Activated T-cell treated with anti-CD3 and anti-CD28 coated beads, Interleukin-2, amount 50 U/mL, for 4 hours (primary cell): Measurements from ENCODE around the gene WDR27. TPM values are rescaled to one million over a fixed set of nuclear protein-coding genes. Genes with fewer than 3 reads are reported as not detected.
A peak's percentile ranks its signal among the peaks of the same experiment; 100 is the strongest.

ENCODE experiments used
- ATAC-seq, 2 donors: fragments of 200-7000 bp; cut with Tn5 transposase; one replicate each; pipeline ENCODE4 v1.10.0; 2021
- DNase-seq: peaks from one replicate; pipeline ENCODE4 v3.0.0-alpha.2; 2020
- H3K27me3 Mint-ChIP-seq: one replicate; pipeline ENCODE4 v1.8.0; 2021; ENCODE audit warnings: low read depth, mixed read lengths
- H3K36me3 Mint-ChIP-seq: one replicate; pipeline ENCODE4 v1.8.0; 2022; ENCODE audit warnings: mixed read lengths; ENCODE audit not compliant: insufficient read depth
- H3K4me1 Mint-ChIP-seq: one replicate; pipeline ENCODE4 v1.8.0; 2021; ENCODE audit warnings: low read depth, mixed read lengths
- H3K4me3 Mint-ChIP-seq: one replicate; pipeline ENCODE4 v1.8.0; 2021; ENCODE audit warnings: mild to moderate bottlenecking, moderate library complexity, mixed read lengths
- H3K9me3 Mint-ChIP-seq: one replicate; pipeline ENCODE4 v1.8.0; 2021; ENCODE audit warnings: mixed read lengths
- total RNA-seq, 3 donors: library from RNA; stranded (reverse); gene quantifications; one replicate each; pipeline ENCODE4 v1.2.1, GENCODE V29; 2021

Gene WDR27
- total RNA-seq, 3 donors from 2014 or later = 11.9 to 14.4 (median 13.4) TPM

- Mint-ChIP-seq H3K36me3 (peaks cover 8% of the 10 kb centered on the region), H3K4me1 (peaks cover under 1% of the 10 kb centered on the region), H3K4me3 (no peak overlapping the region), H3K27me3 (no peaks in the 10 kb centered on the region), H3K9me3 (no peaks in the 10 kb centered on the region)
- no peak for ATAC-seq
- no peak for DNase-seq
Observed at GRCh38 chr6:169573883-169574282, 127.9 kb downstream of the WDR27 start.

- Mint-ChIP-seq H3K36me3 (peaks cover 8% of the 10 kb centered on the region), H3K27me3 (no peaks in the 10 kb centered on the region), H3K4me1 (peaks cover 11% of the 10 kb centered on the region), H3K9me3 (no peaks in the 10 kb centered on the region), H3K4me3 (no peak overlapping the region)
- DNase-seq = no peak
- ATAC-seq = no peak
Observed at GRCh38 chr6:169571123-169571962, 130.5 kb downstream of the WDR27 start.

- Mint-ChIP-seq H3K27me3 (no peaks in the 10 kb centered on the region), H3K9me3 (no peaks in the 10 kb centered on the region), H3K4me3 (no peak overlapping the region), H3K4me1 (peaks cover 11% of the 10 kb centered on the region), H3K36me3 (peaks cover 8% of the 10 kb centered on the region)
- ATAC-seq (peak; percentile 41 to 48), DNase-seq (no peak)
Observed at GRCh38 chr6:169568314-169569087, 133.3 kb downstream of the WDR27 start.

GRCh38 chr6:169567819-169568218 lies 134.0 kb downstream of the WDR27 start:
- Mint-ChIP-seq H3K4me1 (peaks cover 11% of the 10 kb centered on the region), H3K9me3 (no peaks in the 10 kb centered on the region), H3K4me3 (no peak overlapping the region), H3K27me3 (no peaks in the 10 kb centered on the region), H3K36me3 (peaks cover 8% of the 10 kb centered on the region)
- no peak for DNase-seq
- ATAC-seq = no peak

- DNase-seq (no peak), ATAC-seq (no peak)
- H3K36me3 Mint-ChIP-seq = peaks cover 13% of the 10 kb centered on the region
- no peaks in the 10 kb centered on the region for H3K9me3 Mint-ChIP-seq
- peaks cover 11% of the 10 kb centered on the region for H3K4me1 Mint-ChIP-seq
- no peak overlapping the region for H3K4me3 Mint-ChIP-seq
- H3K27me3 Mint-ChIP-seq = no peaks in the 10 kb centered on the region
Observed at GRCh38 chr6:169566961-169567750, 134.7 kb downstream of the WDR27 start.

- DNase-seq (no peak), ATAC-seq (no peak)
- Mint-ChIP-seq H3K9me3 (peaks cover 2% of the 10 kb centered on the region), H3K27me3 (no peaks in the 10 kb centered on the region), H3K4me3 (no peak overlapping the region), H3K36me3 (peaks cover 17% of the 10 kb centered on the region), H3K4me1 (peaks cover 11% of the 10 kb centered on the region)
Observed at GRCh38 chr6:169566319-169566718, 135.5 kb downstream of the WDR27 start.

- H3K9me3 Mint-ChIP-seq = peaks cover 6% of the 10 kb centered on the region
- H3K4me1 Mint-ChIP-seq = peaks cover 11% of the 10 kb centered on the region
- H3K36me3 Mint-ChIP-seq = peaks cover 27% of the 10 kb centered on the region
- ATAC-seq (no peak), DNase-seq (no peak)
- H3K4me3 Mint-ChIP-seq = no peak overlapping the region
- peaks cover 1% of the 10 kb centered on the region for H3K27me3 Mint-ChIP-seq
Observed at GRCh38 chr6:169564453-169565240, 137.2 kb downstream of the WDR27 start.

- Mint-ChIP-seq H3K9me3 (peaks cover 6% of the 10 kb centered on the region), H3K4me3 (no peak overlapping the region), H3K4me1 (peaks cover 9% of the 10 kb centered on the region), H3K36me3 (peaks cover 35% of the 10 kb centered on the region), H3K27me3 (peaks cover 10% of the 10 kb centered on the region)
- DNase-seq = no peak
- no peak for ATAC-seq
Observed at GRCh38 chr6:169561665-169562064, 140.2 kb downstream of the WDR27 start.

GRCh38 chr6:169559592-169559991 lies 142.2 kb downstream of the WDR27 start:
- Mint-ChIP-seq H3K4me3 (no peak overlapping the region), H3K4me1 (peaks cover 15% of the 10 kb centered on the region), H3K9me3 (peaks cover 6% of the 10 kb centered on the region), H3K27me3 (peaks cover 10% of the 10 kb centered on the region), H3K36me3 (peaks cover 38% of the 10 kb centered on the region)
- DNase-seq = no peak
- ATAC-seq = no peak

GRCh38 chr6:169558774-169559441 lies 142.9 kb downstream of the WDR27 start:
- peaks cover 15% of the 10 kb centered on the region for H3K4me1 Mint-ChIP-seq
- ATAC-seq (no peak), DNase-seq (no peak)
- peaks cover 6% of the 10 kb centered on the region for H3K9me3 Mint-ChIP-seq
- H3K4me3 Mint-ChIP-seq = no peak overlapping the region
- H3K27me3 Mint-ChIP-seq = peaks cover 10% of the 10 kb centered on the region
- peaks cover 38% of the 10 kb centered on the region for H3K36me3 Mint-ChIP-seq

- peaks cover 15% of the 10 kb centered on the region for H3K4me1 Mint-ChIP-seq
- H3K4me3 Mint-ChIP-seq = no peak overlapping the region
- H3K27me3 Mint-ChIP-seq = peaks cover 10% of the 10 kb centered on the region
- DNase-seq = no peak
- H3K36me3 Mint-ChIP-seq = peaks cover 38% of the 10 kb centered on the region
- no peak for ATAC-seq
- H3K9me3 Mint-ChIP-seq = peaks cover 6% of the 10 kb centered on the region
Observed at GRCh38 chr6:169558378-169558773, 143.5 kb downstream of the WDR27 start.

- DNase-seq (no peak), ATAC-seq (no peak)
- H3K27me3 Mint-ChIP-seq = peaks cover 10% of the 10 kb centered on the region
- H3K4me1 Mint-ChIP-seq = peaks cover 15% of the 10 kb centered on the region
- H3K9me3 Mint-ChIP-seq = peaks cover 6% of the 10 kb centered on the region
- no peak overlapping the region for H3K4me3 Mint-ChIP-seq
- peaks cover 36% of the 10 kb centered on the region for H3K36me3 Mint-ChIP-seq
Observed at GRCh38 chr6:169557887-169558286, 143.9 kb downstream of the WDR27 start.
